Retina (tissue), 1 donor: ENCODE data around the gene GUCA1A.
A peak's percentile ranks its signal among the peaks of the same experiment; 100 is the strongest.
"Not testable (repeated sequence)": the region's sequence is repeated elsewhere in the genome, so short reads cannot be mapped to it uniquely, and the experiment has no call there.

Source experiments
- DNase-seq: peaks from one replicate; pipeline ENCODE4 v3.0.0-alpha.2; 2016

Gene GUCA1A

GRCh38 chr6:42216495-42216894, 43.3 kb downstream of the GUCA1A start:
- DNase-seq = not testable (repeated sequence)

- no peak for DNase-seq
Observed at GRCh38 chr6:42217157-42217518, 44.0 kb downstream of the GUCA1A start.

GRCh38 chr6:42217519-42218367, 44.6 kb downstream of the GUCA1A start, which contains the start of gene MRPS10:
Gene MRPS10, minus strand, starts transcription at chr6:42217861. Its CDS starts 12 bp downstream, at chr6:42217849.
- peak; percentile 94 for DNase-seq

- DNase-seq = no peak
Observed at GRCh38 chr6:42220807-42221206, 47.6 kb downstream of the GUCA1A start.

GRCh38 chr6:42221546-42221945, 48.4 kb downstream of the GUCA1A start:
- no peak for DNase-seq

GRCh38 chr6:42222448-42222847, 49.3 kb downstream of the GUCA1A start:
- no peak for DNase-seq

- no peak for DNase-seq
Observed at GRCh38 chr6:42224222-42225028, 51.3 kb downstream of the GUCA1A start.

- DNase-seq = no peak
Observed at GRCh38 chr6:42225029-42225339, 51.8 kb downstream of the GUCA1A start.

- no peak for DNase-seq
Observed at GRCh38 chr6:42225419-42225818, 52.3 kb downstream of the GUCA1A start.

- no peak for DNase-seq
Observed at GRCh38 chr6:42226161-42226611, 53.0 kb downstream of the GUCA1A start.

GRCh38 chr6:42226645-42227143, 53.5 kb downstream of the GUCA1A start:
- no peak for DNase-seq

- DNase-seq = no peak
Observed at GRCh38 chr6:42227173-42227850, 54.1 kb downstream of the GUCA1A start.

GRCh38 chr6:42228305-42228704, 55.1 kb downstream of the GUCA1A start:
- no peak for DNase-seq
